ENCODE results near the gene SLC25A10.
"Not testable (repeated sequence)": the region's sequence is repeated elsewhere in the genome, so short reads cannot be mapped to it uniquely, and the experiment has no call there.

GRCh38 chr17:81675515-81676221 lies 36.4 kb upstream of the SLC25A10 start:
- TF ChIP-seq CTCF (IDR thresholded peaks at IDR 0.05) = peak; percentile 21 to 81 (median 70)
- TF ChIP-seq POLR2A (IDR thresholded peaks at IDR 0.05) = not testable (repeated sequence)
